ELF-1 (cell line): Measurements from ENCODE around the gene SLC39A10.
"Not testable (repeated sequence)": the region's sequence is repeated elsewhere in the genome, so short reads cannot be mapped to it uniquely, and the experiment has no call there.

Source experiments
- DNase-seq: peaks from one replicate; pipeline ENCODE4 v3.0.0-alpha.2; 2016; ENCODE audit warnings: low read depth, low spot score

SLC39A10 gene

DNA sequence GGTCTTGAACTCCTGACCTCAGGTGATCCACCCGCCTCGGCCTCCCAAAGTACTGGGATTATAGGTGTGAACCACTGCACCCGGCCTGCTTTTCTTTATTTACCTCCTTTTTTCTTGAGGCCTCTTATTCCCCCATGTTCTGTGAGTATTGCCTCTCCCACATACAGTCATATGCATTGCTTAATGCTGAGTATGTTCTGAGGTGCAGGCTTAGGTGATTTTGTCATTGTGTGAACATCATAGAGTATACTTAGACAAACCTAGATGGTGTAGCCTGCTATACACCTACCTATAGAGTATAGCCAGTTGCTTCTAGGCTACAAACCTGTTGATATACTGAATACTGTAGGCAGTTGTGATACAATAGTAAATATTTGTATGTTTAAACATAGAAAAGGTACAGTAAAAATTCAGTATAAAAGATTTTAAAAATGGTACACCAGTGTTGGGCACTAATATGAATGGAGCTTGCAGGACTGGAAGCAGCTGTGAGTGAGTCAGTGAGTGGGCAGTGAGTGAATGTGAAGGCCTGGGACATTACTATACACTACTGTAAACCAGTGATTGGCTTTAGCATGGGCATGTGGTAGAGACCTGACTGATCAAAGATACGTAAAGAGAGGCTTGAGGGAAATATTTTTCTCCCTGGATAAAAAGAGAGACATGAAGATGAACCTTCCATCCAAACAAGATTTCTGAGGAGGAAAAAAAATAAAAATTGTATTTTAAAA lies 17.6 kb downstream of the SLC39A10 start:
- no peak for DNase-seq

GRCh38 chr2:195675783-195676427 lies 18.9 kb downstream of the SLC39A10 start:
- no peak for DNase-seq

- DNase-seq, result no peak
Observed at GRCh38 chr2:195677290-195677689, 20.3 kb downstream of the SLC39A10 start.

DNA sequence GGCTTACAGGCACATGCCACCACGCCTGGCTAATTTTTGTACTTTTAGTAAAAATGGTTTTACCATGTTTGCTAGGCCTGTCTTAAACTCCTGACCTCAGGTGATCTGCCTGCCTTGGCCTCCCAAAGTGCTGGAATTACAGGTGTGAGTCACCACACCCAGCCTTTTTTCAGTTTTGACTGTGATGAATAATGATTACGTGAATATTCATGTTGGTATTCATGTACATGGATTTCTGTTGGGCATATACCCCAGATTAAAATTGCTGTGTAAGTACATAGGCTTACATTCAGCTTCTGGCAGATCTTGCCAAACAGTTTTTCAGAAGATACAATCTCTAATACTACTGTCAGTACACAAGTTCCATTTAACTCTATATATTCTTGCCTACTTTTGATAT lies 20.9 kb downstream of the SLC39A10 start:
- no peak for DNase-seq

- no peak for DNase-seq
Observed at GRCh38 chr2:195682077-195682476, 25.1 kb downstream of the SLC39A10 start.

- no peak for DNase-seq
Observed at GRCh38 chr2:195683174-195683573, 26.1 kb downstream of the SLC39A10 start.

GRCh38 chr2:195686564-195686963 lies 29.5 kb downstream of the SLC39A10 start:
- DNase-seq, result no peak

DNA sequence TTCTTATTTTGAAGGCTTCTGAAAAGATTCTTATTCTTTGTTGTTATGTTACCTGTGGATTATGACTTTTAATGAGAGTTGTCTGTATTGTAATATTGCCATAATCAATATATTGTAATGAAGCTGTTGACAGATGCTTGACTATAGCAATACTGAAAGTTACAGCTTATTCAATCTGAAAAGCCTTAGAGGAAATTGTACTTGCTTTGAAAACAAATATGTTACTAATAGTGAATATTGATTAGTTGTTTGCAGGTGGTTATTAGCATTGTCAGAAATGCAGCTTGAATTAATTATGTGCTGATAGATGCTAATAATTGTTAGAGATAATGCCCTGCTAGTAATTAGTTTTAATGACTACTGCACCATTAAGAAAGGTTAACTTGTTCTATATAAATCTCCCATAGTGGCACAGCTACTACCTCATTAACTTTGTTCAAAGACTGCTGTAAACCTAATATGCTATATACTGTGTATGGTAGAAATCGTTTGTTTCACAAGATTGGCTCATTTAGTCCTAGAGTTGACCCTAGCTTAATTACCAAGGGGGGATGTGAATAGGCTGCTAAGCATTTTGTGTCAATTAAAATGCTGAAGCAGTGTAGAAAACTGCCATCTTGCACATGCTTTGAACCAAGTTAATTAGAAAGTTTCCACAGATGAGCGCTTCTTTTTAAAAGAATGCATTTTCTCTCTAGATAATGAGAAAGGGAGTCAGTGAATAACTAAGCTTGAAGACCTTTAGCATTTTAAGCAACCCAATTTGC lies 30.5 kb downstream of the SLC39A10 start:
- no peak for DNase-seq

GRCh38 chr2:195692531-195692930 lies 35.5 kb downstream of the SLC39A10 start:
- not testable (repeated sequence) for DNase-seq

DNA sequence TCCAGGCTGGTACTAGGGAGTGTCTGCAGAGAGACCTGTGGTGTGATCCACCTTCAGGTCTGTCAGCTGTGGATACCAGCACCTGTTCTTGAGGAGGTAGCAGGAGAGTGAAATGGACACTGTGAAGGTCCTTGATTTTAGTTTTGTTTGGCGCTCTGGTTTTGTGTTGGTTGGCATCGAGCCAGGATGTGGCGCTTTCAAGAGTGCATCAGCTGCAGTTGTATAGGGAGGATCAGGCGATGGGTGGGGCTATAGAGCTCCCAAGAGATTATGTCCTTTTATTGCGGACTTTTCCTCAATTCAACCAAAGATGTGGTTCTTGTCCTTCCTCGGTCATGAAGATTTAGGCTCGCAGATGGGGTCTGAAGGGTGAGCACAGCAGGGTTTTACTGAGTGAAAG lies 37.5 kb downstream of the SLC39A10 start:
- no peak for DNase-seq

DNA sequence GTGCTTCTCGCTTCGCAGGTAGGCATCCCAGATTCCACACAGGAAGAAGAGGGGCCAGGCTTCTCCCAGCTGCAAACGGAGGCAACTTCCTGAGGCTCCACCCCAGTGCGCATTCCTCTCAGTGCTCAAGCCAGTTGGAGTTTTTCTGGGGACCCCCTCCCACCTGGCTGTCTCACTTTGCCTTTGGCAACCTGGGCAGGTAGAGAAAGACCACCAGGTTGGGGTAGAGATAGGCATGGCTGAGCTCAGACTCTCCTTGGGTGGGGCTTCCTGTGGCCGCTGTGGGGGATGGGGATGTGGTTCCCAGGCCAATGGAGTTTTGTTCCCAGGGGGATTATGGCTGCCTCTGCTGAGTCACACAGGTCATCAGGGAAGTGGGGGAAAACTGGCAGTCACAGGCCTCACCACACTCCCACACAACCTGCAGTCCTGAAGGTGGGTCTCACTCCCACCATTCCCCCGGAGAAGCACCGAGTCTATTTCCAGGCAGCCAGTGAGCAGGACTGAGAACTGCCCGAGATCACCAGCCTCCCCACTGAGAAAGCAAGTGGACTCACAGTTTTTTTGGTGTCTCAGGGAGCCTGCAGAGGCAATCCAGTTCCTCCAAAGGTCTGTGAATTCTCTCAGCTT lies 38.1 kb downstream of the SLC39A10 start:
- peak; percentile 52 for DNase-seq

DNA sequence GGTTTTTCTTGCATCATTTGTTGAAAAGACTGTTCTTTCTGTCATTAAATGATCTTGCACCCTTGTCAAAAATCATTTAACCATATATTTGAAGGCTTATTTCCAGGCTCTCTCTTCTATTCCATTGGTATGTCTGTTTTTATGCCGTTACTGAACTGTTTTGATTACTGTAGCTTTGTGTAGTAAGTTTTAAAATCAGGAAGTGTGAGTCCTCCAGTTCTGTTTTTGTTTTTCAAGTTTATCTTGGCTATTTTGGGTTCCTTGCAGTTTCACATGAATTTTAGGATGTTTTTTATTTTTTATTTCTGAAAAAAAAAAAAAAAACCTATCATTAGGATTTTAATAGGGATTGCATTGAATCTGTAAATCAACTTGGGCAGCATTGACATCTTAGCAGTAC lies 39.0 kb downstream of the SLC39A10 start:
- no peak for DNase-seq

DNA sequence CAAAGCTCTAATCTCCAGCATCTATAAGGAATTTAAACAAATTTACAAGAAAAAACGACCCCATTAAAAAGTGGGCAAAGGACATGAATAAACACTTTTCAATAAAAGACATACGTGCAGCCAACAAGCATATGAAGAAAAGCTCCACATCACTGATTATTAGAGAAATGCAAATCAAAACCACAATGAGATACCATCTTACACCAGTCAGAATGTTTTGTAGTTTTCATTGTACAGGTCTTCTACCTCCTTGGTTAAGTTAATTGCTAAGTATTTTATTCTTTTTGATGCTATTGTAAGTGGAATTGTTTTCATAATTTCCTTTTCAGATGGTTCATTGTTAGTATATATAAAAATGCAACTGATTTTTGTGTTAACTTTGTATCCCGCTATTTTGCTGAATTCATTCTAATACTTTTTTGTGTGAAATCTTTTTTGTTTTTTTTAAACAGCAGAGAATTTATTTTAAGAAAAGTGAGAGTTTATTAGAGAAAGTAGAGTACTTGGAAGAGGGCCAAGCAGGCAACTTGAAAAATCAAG lies 40.7 kb downstream of the SLC39A10 start:
- no peak for DNase-seq

GRCh38 chr2:195700480-195700879 lies 43.5 kb downstream of the SLC39A10 start:
- no peak for DNase-seq

DNA sequence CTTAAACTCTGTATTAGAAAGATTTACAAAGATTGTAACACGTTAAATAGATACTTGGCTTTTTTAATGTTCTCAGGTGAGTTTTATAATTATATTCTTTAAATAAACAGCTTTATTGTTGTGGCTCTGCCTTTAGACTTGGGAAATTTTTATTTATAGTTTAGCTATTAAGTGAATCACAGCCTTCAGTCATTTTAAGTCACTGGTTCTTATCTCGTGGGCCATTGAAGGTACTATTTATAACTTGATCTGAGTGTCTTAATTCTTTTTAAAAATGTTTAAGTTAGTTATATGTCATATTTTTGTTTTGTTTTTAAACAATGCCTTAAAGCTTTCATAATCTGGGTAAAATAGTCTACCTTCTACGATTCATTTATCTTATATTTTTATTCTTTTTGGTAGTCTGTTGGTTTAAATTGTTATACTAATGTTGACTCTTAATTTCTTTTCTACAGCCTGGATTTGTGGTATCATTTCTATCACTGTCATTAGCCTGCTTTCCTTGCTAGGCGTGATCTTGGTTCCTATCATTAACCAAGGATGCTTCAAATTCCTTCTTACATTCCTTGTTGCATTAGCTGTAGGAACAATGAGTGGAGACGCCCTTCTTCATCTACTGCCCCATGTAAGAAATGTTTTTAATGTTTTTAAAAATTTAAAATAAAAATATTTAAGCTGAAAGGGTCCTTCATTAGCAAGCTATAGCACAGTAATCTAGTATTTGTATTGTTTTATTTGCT lies 49.3 kb downstream of the SLC39A10 start:
- no peak for DNase-seq

DNA sequence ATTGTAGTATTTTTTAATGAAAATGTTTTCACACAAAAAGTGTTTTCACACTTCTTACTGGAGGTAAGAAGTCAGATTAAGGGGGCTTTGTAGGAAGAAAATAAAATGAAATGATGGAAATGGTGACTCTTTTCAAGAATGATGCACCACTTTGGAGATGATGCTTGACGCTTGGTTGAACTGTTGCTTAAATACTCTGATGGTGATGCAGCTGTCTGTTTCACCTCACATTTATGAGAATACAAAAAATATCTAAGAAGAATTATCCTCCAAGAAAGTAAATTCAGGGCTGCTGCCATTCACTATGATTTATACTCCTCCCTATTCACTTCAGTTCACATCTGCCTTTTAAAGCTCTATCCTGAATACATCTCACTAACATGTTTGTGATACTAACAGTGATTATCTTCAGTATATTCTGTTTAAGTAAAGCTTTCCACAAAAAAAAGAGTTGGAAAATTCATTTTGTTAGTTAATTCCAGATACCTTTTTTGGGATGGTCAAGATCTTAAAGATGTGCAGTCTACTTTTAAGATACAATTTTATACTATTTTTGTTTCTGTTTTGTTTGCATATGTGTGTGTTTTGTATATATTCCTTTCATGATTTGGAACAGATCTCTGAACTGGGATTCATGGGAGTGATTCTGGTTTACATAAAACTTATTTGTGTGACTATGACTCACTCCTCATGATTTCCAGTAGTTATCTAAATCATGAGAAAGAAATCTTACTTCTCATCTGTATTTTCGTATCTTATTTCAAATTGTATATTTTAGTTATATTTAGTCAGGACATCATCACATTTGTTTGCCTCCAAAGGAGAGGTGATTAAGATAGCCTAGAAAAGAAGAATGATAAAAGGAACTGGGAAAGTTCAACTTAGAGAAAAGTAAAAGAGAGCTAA lies 53.1 kb downstream of the SLC39A10 start:
- no peak for DNase-seq

DNA sequence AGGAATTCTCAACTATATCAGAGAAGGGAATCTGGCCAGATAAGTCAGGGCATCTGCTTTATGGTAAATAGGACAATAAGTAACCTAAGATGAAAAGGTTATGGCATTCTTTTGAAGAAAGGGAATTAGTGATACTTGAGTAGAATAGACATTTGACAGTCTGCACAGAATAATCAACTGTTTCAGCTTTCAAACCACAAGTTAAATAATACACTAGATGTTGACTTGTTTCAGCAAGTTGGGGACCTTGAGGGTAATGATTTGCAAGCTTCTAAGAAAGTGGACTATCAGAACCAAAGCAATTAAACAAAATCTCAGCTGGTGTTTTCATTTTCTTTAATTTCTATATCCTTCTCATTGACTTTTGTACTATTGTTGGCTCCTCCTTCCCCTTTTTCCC lies 54.5 kb downstream of the SLC39A10 start:
- no peak for DNase-seq

DNA sequence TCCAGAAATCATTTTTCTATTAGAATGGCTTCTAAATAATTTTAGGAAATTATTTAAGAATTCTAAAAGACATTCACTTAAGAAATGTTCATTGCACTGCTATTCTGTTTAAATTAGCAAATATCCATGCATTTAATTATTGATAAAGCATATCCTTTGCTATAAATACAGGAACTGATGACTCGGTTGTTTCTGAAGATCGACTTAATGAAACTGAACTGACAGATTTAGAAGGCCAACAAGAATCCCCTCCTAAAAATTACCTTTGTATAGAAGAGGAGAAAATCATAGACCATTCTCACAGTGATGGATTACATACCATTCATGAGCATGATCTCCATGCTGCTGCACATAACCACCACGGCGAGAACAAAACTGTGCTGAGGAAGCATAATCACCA lies 59.4 kb downstream of the SLC39A10 start:
- DNase-seq, result no peak

- DNase-seq, result no peak
Observed at GRCh38 chr2:195721042-195721441, 64.0 kb downstream of the SLC39A10 start.

DNA sequence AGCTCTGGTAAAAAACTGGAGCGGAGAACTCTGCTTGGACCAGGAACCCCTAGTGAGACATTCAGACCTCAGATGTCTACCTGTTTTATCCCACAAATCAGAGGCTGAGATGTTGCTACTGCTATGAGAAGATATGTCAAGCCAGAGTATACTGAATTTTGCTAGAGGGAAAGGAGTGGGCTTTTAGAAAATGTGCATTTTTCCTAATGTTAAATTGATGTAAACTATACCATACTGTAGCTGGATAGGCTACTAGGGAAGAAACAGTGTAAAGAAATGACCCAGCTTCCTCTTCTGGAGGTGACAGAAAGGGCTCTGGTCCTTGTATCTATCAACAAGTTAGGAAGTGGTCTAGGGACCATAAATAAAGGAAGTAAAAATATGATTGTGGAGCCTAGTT lies 65.0 kb downstream of the SLC39A10 start:
- no peak for DNase-seq
